Lung (tissue), 12 donors: Measurements from ENCODE around the gene HCCS. TPM values are rescaled to one million over a fixed set of nuclear protein-coding genes. Genes with fewer than 3 reads are reported as not detected.
A peak's percentile ranks its signal among the peaks of the same experiment; 100 is the strongest.

ENCODE experiments used
- ATAC-seq: fragments of 200-7000 bp; cut with Tn5 transposase; one replicate; pipeline ENCODE4 v1.9.1; 2020; ENCODE audit warnings: moderate number of reproducible peaks; ENCODE audit not compliant: insufficient read depth, low FRiP score
- DNase-seq, 3 donors: peaks; one replicate each; pipeline ENCODE4 v3.0.0-alpha.2; 2013 to 2017
- H3K27ac ChIP-seq, 2 donors: one replicate each; pipeline ENCODE4 v1.5.1; 2013; ENCODE audit warnings: mild to moderate bottlenecking in 2 of 2, moderate library complexity in 2 of 2, control low read depth in 1 of 2, inconsistent platforms in 1 of 2, low read depth in 1 of 2, low read length in 1 of 2
- H3K27me3 ChIP-seq, 3 donors: one replicate each; pipeline ENCODE4 v1.5.1; 2013; ENCODE audit warnings: low read length in 2 of 3; ENCODE audit not compliant: control insufficient read depth in 3 of 3, insufficient read depth in 3 of 3
- H3K36me3 ChIP-seq, 4 donors: one replicate each; pipeline ENCODE4 v1.5.1; 2013; ENCODE audit warnings: low read length in 4 of 4, mild to moderate bottlenecking in 1 of 4, moderate library complexity in 1 of 4; ENCODE audit not compliant: control insufficient read depth in 4 of 4, insufficient read depth in 4 of 4
- H3K4me1 ChIP-seq, 5 donors: one replicate each; pipeline ENCODE4 v1.5.1; 2013; ENCODE audit warnings: low read length in 5 of 5, mild to moderate bottlenecking in 2 of 5, moderate library complexity in 1 of 5; ENCODE audit not compliant: control insufficient read depth in 5 of 5, insufficient read depth in 5 of 5
- H3K4me3 ChIP-seq: one replicate; pipeline ENCODE4 v1.5.1; 2013; ENCODE audit warnings: mild to moderate bottlenecking, control low read depth, moderate library complexity
- H3K9ac ChIP-seq, 2 donors: one replicate each; pipeline ENCODE4 v1.5.1; 2013; ENCODE audit warnings: low read length in 2 of 2, control low read depth in 1 of 2; ENCODE audit not compliant: insufficient read depth in 1 of 2
- H3K9me3 ChIP-seq, 4 donors: one replicate each; pipeline ENCODE4 v1.5.1; 2013; ENCODE audit warnings: low read length in 3 of 4, mild to moderate bottlenecking in 1 of 4, moderate library complexity in 1 of 4; ENCODE audit not compliant: control insufficient read depth in 4 of 4, insufficient read depth in 3 of 4
- WGBS, 2 donors: extraction: QIAGEN DNeasy Blood & Tissue Kit; methylation state at CpG; one replicate each; pipeline ENCODE4 v1.1.7; 2013; 5-methylcytosine and 5-hydroxymethylcytosine counted together
- polyA plus RNA-seq, 2 donors: library from polyadenylated mRNA; stranded (reverse); fragments of 200-250 nt; gene quantifications; one replicate each; pipeline ENCODE4 v1.2.1, GENCODE V29; 2013
- total RNA-seq, 2 donors: library from RNA; depleted of rRNA in 1 of 2; stranded (reverse); fragments of >200 nt in 1 of 2; gene quantifications; one replicate each; pipeline ENCODE4 v1.2.1, GENCODE V29; 2014 to 2021
- TF ChIP-seq, protein P1 (sequence below): IDR thresholded peaks from 2 replicates; pipeline ENCODE4 v1.5.1; 2012; ENCODE audit warnings: mild to moderate bottlenecking; ENCODE audit errors: control extremely low read depth, extremely low read depth
- donor health status: control.
- donor health status: control.
- donor health status: Bipolar disorder and iron deficiency.
- donor health status: healthy.
- donor health status: DM: yes; HTN: yes; CAD: no.

The HCCS gene
- total and polyA plus RNA-seq, 4 donors: 9.0 to 21.5 (median 15.2) TPM

- no peak overlapping the region for H3K4me3 ChIP-seq
- no peaks in the 10 kb centered on the region for H3K36me3 ChIP-seq
- no peak overlapping the region for H3K9ac ChIP-seq
- peaks cover 0 to 9% (median 9%) of the 10 kb centered on the region in 3 donors for H3K27me3 ChIP-seq
- peaks cover 0 to 4% (median 0%) of the 10 kb centered on the region in 5 donors for H3K4me1 ChIP-seq
- DNase-seq (no peak), ATAC-seq (no peak)
- no peak overlapping the region for H3K27ac ChIP-seq
- TF ChIP-seq, protein P1, sequence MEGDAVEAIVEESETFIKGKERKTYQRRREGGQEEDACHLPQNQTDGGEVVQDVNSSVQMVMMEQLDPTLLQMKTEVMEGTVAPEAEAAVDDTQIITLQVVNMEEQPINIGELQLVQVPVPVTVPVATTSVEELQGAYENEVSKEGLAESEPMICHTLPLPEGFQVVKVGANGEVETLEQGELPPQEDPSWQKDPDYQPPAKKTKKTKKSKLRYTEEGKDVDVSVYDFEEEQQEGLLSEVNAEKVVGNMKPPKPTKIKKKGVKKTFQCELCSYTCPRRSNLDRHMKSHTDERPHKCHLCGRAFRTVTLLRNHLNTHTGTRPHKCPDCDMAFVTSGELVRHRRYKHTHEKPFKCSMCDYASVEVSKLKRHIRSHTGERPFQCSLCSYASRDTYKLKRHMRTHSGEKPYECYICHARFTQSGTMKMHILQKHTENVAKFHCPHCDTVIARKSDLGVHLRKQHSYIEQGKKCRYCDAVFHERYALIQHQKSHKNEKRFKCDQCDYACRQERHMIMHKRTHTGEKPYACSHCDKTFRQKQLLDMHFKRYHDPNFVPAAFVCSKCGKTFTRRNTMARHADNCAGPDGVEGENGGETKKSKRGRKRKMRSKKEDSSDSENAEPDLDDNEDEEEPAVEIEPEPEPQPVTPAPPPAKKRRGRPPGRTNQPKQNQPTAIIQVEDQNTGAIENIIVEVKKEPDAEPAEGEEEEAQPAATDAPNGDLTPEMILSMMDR: no peak
- no peaks in the 10 kb centered on the region for H3K9me3 ChIP-seq
- WGBS, 2 donors: 77 to 97% methylated on average over 4 of the region's 4 CpGs
Measured at GRCh38 chrX:11105080-11105479, 6.1 kb upstream of the HCCS start.

DNA sequence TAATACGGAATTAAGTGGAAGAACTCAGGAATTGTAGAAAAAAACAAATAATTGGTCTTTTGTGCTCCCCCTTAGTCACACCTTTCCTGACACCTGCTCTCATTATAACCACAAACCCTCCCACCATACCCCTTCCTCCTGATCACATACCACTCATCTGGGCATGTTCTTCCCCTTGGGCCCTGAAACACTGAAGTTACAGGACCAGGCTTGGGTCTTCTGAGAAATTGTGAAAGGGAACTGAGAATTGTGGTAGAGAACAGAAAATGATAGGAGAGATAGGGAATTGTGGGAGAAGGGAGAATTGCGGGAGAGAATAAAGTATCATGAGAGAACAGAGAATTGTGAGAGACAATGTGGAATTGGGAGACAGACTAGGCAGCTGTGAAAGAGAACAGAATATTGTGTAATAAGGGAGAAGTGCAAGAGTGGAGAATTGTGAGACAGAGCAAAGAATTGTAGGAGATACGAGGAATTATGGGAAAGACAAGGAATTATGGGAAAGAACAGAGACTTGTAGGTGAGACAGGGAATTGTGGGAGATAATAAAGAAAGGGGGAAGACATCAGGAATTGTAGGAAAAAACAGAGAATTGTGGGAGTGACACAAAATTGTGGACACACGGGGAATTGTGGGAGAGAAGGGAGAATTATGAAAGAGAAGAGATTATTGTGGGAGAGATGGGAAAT lies 2.7 kb upstream of the HCCS start:
- WGBS, 2 donors: 75 to 82% methylated on average over 4 of the region's 4 CpGs
- H3K9ac ChIP-seq: no peak overlapping the region
- TF ChIP-seq, protein P1: no peak

GRCh38 chrX:11109968-11110367 lies 1.2 kb upstream of the HCCS start:
- peaks cover 6 to 13% (median 9%) of the 10 kb centered on the region in 3 donors for H3K27me3 ChIP-seq
- no peak overlapping the region for H3K27ac ChIP-seq
- H3K9ac ChIP-seq: no peak overlapping the region
- H3K4me3 ChIP-seq: no peak overlapping the region
- peaks cover 0 to 14% (median 6%) of the 10 kb centered on the region in 5 donors for H3K4me1 ChIP-seq
- ATAC-seq (no peak), DNase-seq (no peak)
- TF ChIP-seq, protein P1: no peak
- H3K36me3 ChIP-seq: peaks cover 0 to 3% (median 0%) of the 10 kb centered on the region in 4 donors
- no peaks in the 10 kb centered on the region for H3K9me3 ChIP-seq
- 94 to 100% methylated on average over 2 of the region's 2 CpGs for WGBS, 2 donors

More for the DNA sequence above, 2.7 kb upstream of the HCCS start:
- Histone ChIP-seq H3K36me3 (no peaks in the 10 kb centered on the region), H3K4me3 (no peak overlapping the region), H3K9me3 (no peaks in the 10 kb centered on the region), H3K4me1 (peaks cover 0 to 14% (median 4%) of the 10 kb centered on the region in 5 donors), H3K27ac (no peak overlapping the region), H3K27me3 (peaks cover 6 to 12% (median 9%) of the 10 kb centered on the region in 3 donors)
- no peak for DNase-seq
- no peak for ATAC-seq

DNA sequence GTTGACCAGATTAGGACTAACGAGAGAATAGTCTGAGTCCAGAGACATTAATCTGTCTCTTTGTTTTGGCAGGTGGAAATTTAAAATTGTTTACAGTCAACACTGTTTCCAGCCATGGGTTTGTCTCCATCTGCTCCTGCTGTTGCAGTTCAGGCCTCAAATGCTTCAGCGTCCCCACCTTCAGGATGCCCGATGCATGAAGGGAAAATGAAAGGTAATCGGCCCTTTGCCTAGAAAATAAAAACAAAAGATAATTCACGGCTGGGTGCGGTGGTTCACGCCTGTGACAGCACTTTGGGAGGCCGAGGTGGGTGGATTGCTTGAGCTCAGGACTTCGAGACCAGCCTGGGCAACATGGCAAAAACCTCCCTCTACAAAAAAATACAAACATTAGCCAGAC lies 815 bp downstream of the HCCS start:
- H3K36me3 ChIP-seq: peaks cover 5 to 17% (median 7%) of the 10 kb centered on the region in 4 donors
- peaks cover 0 to 15% (median 6%) of the 10 kb centered on the region in 3 donors for H3K27me3 ChIP-seq
- no peaks in the 10 kb centered on the region for H3K9me3 ChIP-seq
- ATAC-seq (no peak), DNase-seq (no peak)
- 42 to 56% methylated on average over 8 to 9 of the region's 9 CpGs for WGBS, 2 donors
- H3K9ac ChIP-seq: peak overlapping the region; percentile 66 to 83
- TF ChIP-seq, protein P1: no peak
- H3K27ac ChIP-seq: peak overlapping the region; percentile 26 to 87
- peaks cover 0 to 14% (median 6%) of the 10 kb centered on the region in 5 donors for H3K4me1 ChIP-seq
- peak overlapping the region; percentile 80 for H3K4me3 ChIP-seq
